Activated naive CD4-positive, alpha-beta T cell treated with Interleukin-2 at 50 U/mL for 16 hours (primary cell): Measurements from ENCODE around the gene AMER1.

Experiments used
- DNase-seq: peaks from one replicate; pipeline ENCODE4 v3.0.0-alpha.2; 2020

The AMER1 gene

DNA sequence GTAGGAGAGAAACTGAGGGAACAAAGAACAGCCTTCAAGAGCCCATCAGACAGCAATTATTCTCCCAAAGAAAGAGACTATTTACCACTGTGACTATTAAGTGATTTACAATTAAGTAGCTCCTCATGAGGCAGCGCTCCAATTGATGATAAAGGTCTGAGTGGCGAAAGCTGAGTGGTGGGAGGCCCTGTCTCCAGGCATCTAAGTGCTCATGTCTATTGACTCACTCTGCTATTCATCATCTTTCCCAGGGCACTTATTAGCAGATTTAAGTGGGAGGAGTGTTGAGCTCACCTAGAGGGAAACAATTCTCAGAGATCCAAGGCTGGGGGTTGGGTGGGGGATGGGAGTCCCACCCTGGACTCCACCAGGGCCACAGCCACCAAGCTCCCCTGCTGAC, 23.3 kb downstream of the AMER1 start:
- DNase-seq = no peak

DNA sequence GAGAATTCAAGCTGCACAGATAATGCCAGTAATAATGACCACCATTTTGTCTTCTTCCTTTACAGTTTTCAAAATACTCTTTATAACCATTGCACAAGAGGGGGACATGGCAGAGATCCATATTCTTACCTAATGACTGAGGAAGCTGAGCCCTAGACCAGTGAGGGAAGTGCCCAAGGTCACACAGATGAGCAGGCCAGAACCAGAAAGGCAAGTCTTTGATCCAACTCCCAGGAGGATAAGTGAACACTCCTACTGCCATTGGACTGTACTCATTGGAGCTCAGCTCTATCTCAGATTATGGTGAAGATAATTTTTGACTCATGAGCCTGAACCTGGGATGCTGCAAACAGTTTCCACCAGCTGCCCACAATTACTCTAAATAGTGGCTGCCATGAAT, 28.6 kb downstream of the AMER1 start:
- DNase-seq = no peak

DNA sequence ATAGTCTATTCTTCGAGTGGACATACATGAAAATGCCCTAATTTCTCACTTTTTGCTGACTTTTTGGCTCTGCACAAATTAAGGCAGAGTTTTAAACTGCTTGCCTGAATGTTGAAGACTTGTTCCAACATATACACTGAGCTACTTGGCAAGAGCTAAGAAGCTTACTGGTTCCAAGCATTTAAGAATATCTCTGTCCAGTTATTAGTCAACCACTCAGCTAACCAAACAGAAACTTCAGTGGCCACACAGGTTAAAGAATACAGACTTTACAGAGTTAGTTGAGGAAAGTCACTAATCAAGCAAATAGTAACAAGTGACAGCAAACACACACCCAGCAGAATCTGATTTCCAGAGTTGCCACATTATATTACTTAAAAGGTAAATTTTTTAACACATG, 35.5 kb downstream of the AMER1 start:
- DNase-seq = no peak

DNA sequence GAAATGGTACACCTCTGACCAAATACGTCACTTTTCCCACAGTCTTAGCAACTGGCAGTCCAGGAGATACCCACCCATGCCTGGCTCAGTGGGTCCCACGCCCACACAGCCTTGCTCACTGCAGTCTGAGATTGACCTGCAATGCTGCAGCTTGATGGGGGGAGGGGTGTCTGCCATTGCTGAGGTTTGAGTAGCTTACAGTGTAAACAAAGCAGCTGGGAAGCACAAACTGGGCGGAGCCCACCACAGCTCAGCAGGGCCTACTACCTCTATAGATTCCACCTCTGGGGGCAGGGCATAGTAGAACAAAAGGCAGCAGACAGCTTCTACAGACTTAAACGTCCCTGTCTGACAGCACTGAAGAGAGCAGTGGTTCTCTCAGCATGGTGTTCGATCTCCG, 52.7 kb downstream of the AMER1 start:
- DNase-seq = no peak

DNA sequence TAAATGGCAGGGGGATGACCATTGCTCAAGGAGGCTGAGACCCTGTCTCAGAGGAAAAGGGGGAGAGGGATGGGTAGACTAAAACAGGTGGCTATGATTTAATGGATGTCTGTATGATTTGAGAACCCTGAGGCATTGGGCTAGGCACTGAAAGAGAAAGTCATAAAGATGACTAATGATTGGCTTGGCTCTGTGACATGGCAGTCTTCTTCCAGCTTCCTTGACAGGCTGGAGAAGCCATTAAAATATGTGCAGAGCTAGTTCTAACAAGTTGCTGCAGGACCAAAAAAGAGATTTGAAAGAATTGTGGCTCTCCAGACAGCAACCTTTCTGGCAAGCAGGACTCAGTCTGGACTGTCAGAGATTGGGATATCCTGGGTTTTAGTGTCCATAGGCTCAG, 53.6 kb downstream of the AMER1 start:
- DNase-seq = no peak

DNA sequence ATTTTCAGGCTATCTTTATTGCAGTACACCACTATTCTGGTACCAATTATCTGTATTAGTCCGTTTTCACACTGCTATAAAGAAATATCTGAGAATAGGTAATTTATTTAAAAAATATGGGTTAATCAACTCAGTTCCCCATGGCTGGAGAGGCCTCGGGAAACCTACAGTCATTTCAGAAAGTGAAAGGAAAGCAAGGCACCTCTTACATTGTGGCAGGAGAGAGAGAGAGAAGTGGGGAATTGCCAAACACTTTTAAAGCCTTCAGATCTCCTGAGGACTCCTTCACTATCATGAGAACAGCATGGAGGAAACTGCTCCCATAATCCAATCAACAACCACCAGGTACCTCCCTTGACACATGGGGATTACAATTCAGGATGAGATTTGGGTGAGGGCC, 54.7 kb downstream of the AMER1 start:
- no peak for DNase-seq
